Adrenal gland (tissue), 12 donors: ENCODE measurements around the gene SPTLC1. TPM values are rescaled to one million over a fixed set of nuclear protein-coding genes. Genes with fewer than 3 reads are reported as not detected.

Experiments
- DNase-seq, 7 donors: peaks; one replicate each; pipeline ENCODE4 v3.0.0-alpha.2; 2019 to 2020
- H3K27ac ChIP-seq, 5 donors: fragments of 200-600 bp; sonication (generic) in 4 of 5; 1 replicate in 3 of 5; 2 replicates in 2 of 5; pipeline versions ENCODE4 v1.5.1 to v1.8.0; 2016 to 2020; ENCODE audit warnings: mild to moderate bottlenecking in 1 of 5
- H3K27me3 ChIP-seq: fragments of 200-600 bp; 2 replicates; pipeline ENCODE4 v1.8.0; 2021
- H3K36me3 ChIP-seq, 2 donors: fragments of 200-600 bp; replicated peaks in 1 of 2; 1 replicate in 1 of 2; 2 replicates in 1 of 2; pipeline versions ENCODE4 v1.5.1 to v1.8.0; 2018 to 2022
- H3K4me1 ChIP-seq, 2 donors: fragments of 200-600 bp; replicated peaks in 1 of 2; 1 replicate in 1 of 2; 2 replicates in 1 of 2; pipeline versions ENCODE4 v1.5.1 to v1.8.0; 2018 to 2021
- H3K4me3 ChIP-seq, 4 donors: fragments of 200-600 bp; sonication (generic) in 3 of 4; one replicate each; pipeline ENCODE4 v1.5.1; 2016 to 2018
- H3K9me3 ChIP-seq, 3 donors: fragments of 200-600 bp; sonication (generic) in 1 of 3; replicated peaks in 1 of 3; 1 replicate in 2 of 3; 2 replicates in 1 of 3; pipeline versions ENCODE4 v1.5.1 to v1.8.0; 2016 to 2021
- CTCF ChIP-seq, 6 experiments: fragments of 450-650 bp in 4 of 6; fragments of 200-600 bp in 2 of 6; sonication (generic) in 1 of 6; IDR thresholded peaks; 1 replicate in 5 of 6; 2 replicates in 1 of 6; pipeline versions ENCODE4 v1.5.1 to v1.8.0; 2016 to 2021; ENCODE audit warnings: antibody characterized with exemption in 6 of 6, mild to moderate bottlenecking in 2 of 6, moderate library complexity in 1 of 6
- POLR2A ChIP-seq, 2 donors: fragments of 450-650 bp; IDR thresholded peaks; one replicate each; pipeline ENCODE4 v1.6.1; 2017; ENCODE audit warnings: antibody characterized with exemption in 2 of 2, mild to moderate bottlenecking in 2 of 2, moderate library complexity in 1 of 2
- WGBS, 4 donors: extraction: QIAGEN DNeasy Blood & Tissue Kit in 2 of 4; methylation state at CpG; one replicate each; pipeline versions ENCODE4 v1.1.5 to v1.1.7; 2013 to 2017; 5-methylcytosine and 5-hydroxymethylcytosine counted together
- intact Hi-C, 2 donors: fragments of 100-400 bp; cut with DNase I; formaldehyde crosslinking; loops; one replicate each; pipeline versions ENCODE4 v1.14.1 to v1.15.0; 2022 to 2023
- polyA plus RNA-seq, 3 donors: library from polyadenylated mRNA; stranded (reverse); fragments of 200-250 nt in 2 of 3; fragments of 350-450 nt in 1 of 3; fragmentation: Illumina TruSeq in 1 of 3; extraction: RNeasy Lipid Tissue Mini Kit (QIAGEN cat#74804) in 1 of 3; gene quantifications; one replicate each; pipeline ENCODE4 v1.2.3, GENCODE V29; 2013 to 2014
- total RNA-seq, 9 donors: library from RNA; depleted of rRNA in 4 of 9; stranded (reverse); fragments of >200 nt in 4 of 9; fragments of 120-200 nt in 1 of 9; fragmentation: NEBNext Ultra II Directional in 1 of 9; extraction: Animal tissue kit (Norgen Biotek cat#: 25700) in 1 of 9; gene quantifications; one replicate each; pipeline versions ENCODE4 v1.1.0 to v1.2.4, GENCODE V29; 2013 to 2023
- donor health status: healthy with polysubstance abuse.
- donor health status: Bipolar disorder and iron deficiency.
- donor health status: DM: yes; HTN: yes; CAD: no.
- donor health status: DM: no; HTN: no; CAD: no.
- donor health status: DM: no; HTN: no; CAD: no.
- donor health status: DM: yes; HTN: yes; CAD: no.

Gene SPTLC1
- total and polyA plus RNA-seq, 12 donors = 18.8 to 106 (median 72.9) TPM

- intact Hi-C loops = loop anchor here in 1 of 2 donors (2.0 kb wide), 1 partner anchor 101 kb away; no protein-coding TSS in a partner anchor
- peak overlapping the region in 2 of 5 donors; percentile 15 to 50 for H3K27ac ChIP-seq
- H3K4me3 ChIP-seq = peak overlapping the region in 2 of 4 donors; percentile 33 to 71
- H3K4me1 ChIP-seq = peaks cover 16% of the 10 kb centered on the region in 2 donors
- H3K9me3 ChIP-seq = no peaks in the 10 kb centered on the region
- peak in 5 of 7 donors; percentile 53 to 64 (median 61) for DNase-seq
- H3K36me3 ChIP-seq = no peaks in the 10 kb centered on the region
- WGBS, 4 donors = 15 to 54% (median 26%) methylated on average over 14 to 62 of the region's 62 CpGs
- TF ChIP-seq CTCF (IDR thresholded peaks at IDR 0.05) = peak in 3 of 6 experiments; percentile 39 to 56 (median 55)
- peak in 1 of 2 donors; percentile 46 for TF ChIP-seq POLR2A (IDR thresholded peaks at IDR 0.05)
- no peaks in the 10 kb centered on the region for H3K27me3 ChIP-seq
Measured at GRCh38 chr9:92141144-92142129, 26.2 kb upstream of the SPTLC1 start.

GRCh38 chr9:92140754-92141143 lies 25.5 kb upstream of the SPTLC1 start:
- TF ChIP-seq POLR2A (IDR thresholded peaks at IDR 0.05) = no peak
- no peak for TF ChIP-seq CTCF (IDR thresholded peaks at IDR 0.05)
- peak overlapping the region in 1 of 5 donors; percentile 15 for H3K27ac ChIP-seq
- H3K27me3 ChIP-seq = no peaks in the 10 kb centered on the region
- H3K4me1 ChIP-seq = peaks cover 13 to 15% of the 10 kb centered on the region in 2 donors
- intact Hi-C loops = loop anchor here in 1 of 2 donors (2.0 kb wide), 1 partner anchor 102 kb away; no protein-coding TSS in a partner anchor
- H3K9me3 ChIP-seq = no peaks in the 10 kb centered on the region
- H3K36me3 ChIP-seq = no peaks in the 10 kb centered on the region
- peak overlapping the region in 2 of 4 donors; percentile 33 to 71 for H3K4me3 ChIP-seq
- 5 to 10% (median 7%) methylated on average over 6 of the region's 6 CpGs for WGBS, 4 donors
- peak in 1 of 7 donors; percentile 50 for DNase-seq

- DNase-seq = peak; percentile 76 to 96 (median 87)
- Histone ChIP-seq H3K27me3 (no peaks in the 10 kb centered on the region), H3K36me3 (no peaks in the 10 kb centered on the region), H3K4me3 (peak overlapping the region in 1 of 4 donors; percentile 71), H3K4me1 (peaks cover 13 to 15% of the 10 kb centered on the region in 2 donors), H3K9me3 (no peaks in the 10 kb centered on the region), H3K27ac (peak overlapping the region in 1 of 5 donors; percentile 15)
- TF ChIP-seq POLR2A (IDR thresholded peaks at IDR 0.05) = no peak
- peak; percentile 81 to 98 (median 92) for TF ChIP-seq CTCF (IDR thresholded peaks at IDR 0.05)
- WGBS, 4 donors = 20 to 48% (median 28%) methylated on average over 4 to 16 of the region's 16 CpGs
- intact Hi-C loops = loop anchor here in 1 of 2 donors (2.0 kb wide), 1 partner anchor 103 kb away; no protein-coding TSS in a partner anchor
Measured at GRCh38 chr9:92140074-92140753, 25.0 kb upstream of the SPTLC1 start.
